ENCODE results near the gene KCNIP1. TPM values are rescaled to one million over a fixed set of nuclear protein-coding genes. Genes with fewer than 3 reads are reported as not detected.

The KCNIP1 gene
- total RNA-seq, 1 donor: not detected

- DNase-seq (ENCODE audit: insufficient read length, low spot score, missing footprints): peak; percentile 96
- peak; percentile 90 for TF ChIP-seq CTCF (IDR thresholded peaks at IDR 0.05; ENCODE audit: extremely low read depth, low read depth, low read length)
- Histone ChIP-seq H3K4me1 (ENCODE audit: insufficient read depth, low read length) (peaks cover 10% of the 10 kb centered on the region), H3K27ac (ENCODE audit: low read depth, low read length) (no peak overlapping the region), H4K20me1 (ENCODE audit: insufficient read depth, low read length) (no peaks in the 10 kb centered on the region), H2AFZ (ENCODE audit: low read length) (peak overlapping the region; percentile 80), H3K36me3 (ENCODE audit: insufficient read depth, low read length) (no peaks in the 10 kb centered on the region), H3K4me3 (ENCODE audit: insufficient read depth, low read length) (peak overlapping the region; percentile 53), H3K9me3 (ENCODE audit: low read depth, low read length) (no peaks in the 10 kb centered on the region), H3K4me2 (ENCODE audit: insufficient read depth, low read length) (peak overlapping the region; percentile 80), H3K27me3 (ENCODE audit: insufficient read depth, low read length) (peaks cover 4% of the 10 kb centered on the region), H3K79me2 (ENCODE audit: insufficient read depth, low read length) (no peaks in the 10 kb centered on the region)
Measured at GRCh38 chr5:170632985-170633234, 129.1 kb downstream of the KCNIP1 start.

- no peaks in the 10 kb centered on the region for H4K20me1 ChIP-seq (ENCODE audit: insufficient read depth, low read length)
- peak overlapping the region; percentile 53 for H3K4me3 ChIP-seq (ENCODE audit: insufficient read depth, low read length)
- peak overlapping the region; percentile 56 for H3K27ac ChIP-seq (ENCODE audit: low read depth, low read length)
- DNase-seq (ENCODE audit: insufficient read length, low spot score, missing footprints): peak; percentile 96
- H3K79me2 ChIP-seq (ENCODE audit: insufficient read depth, low read length): no peaks in the 10 kb centered on the region
- H3K36me3 ChIP-seq (ENCODE audit: insufficient read depth, low read length): no peaks in the 10 kb centered on the region
- no peak for TF ChIP-seq CTCF (IDR thresholded peaks at IDR 0.05; ENCODE audit: extremely low read depth, low read depth, low read length)
- H3K27me3 ChIP-seq (ENCODE audit: insufficient read depth, low read length): peaks cover 4% of the 10 kb centered on the region
- H3K4me2 ChIP-seq (ENCODE audit: insufficient read depth, low read length): peak overlapping the region; percentile 80
- H2AFZ ChIP-seq (ENCODE audit: low read length): peak overlapping the region; percentile 80
- H3K9me3 ChIP-seq (ENCODE audit: low read depth, low read length): no peaks in the 10 kb centered on the region
- H3K4me1 ChIP-seq (ENCODE audit: insufficient read depth, low read length): peaks cover 10% of the 10 kb centered on the region
Measured at GRCh38 chr5:170633235-170634081, 129.6 kb downstream of the KCNIP1 start.

GRCh38 chr5:170634256-170634990 is 130.6 kb downstream of the KCNIP1 start:
- Histone ChIP-seq H4K20me1 (ENCODE audit: insufficient read depth, low read length) (no peaks in the 10 kb centered on the region), H3K9me3 (ENCODE audit: low read depth, low read length) (no peaks in the 10 kb centered on the region), H3K4me3 (ENCODE audit: insufficient read depth, low read length) (no peak overlapping the region), H3K4me1 (ENCODE audit: insufficient read depth, low read length) (peaks cover 10% of the 10 kb centered on the region), H3K79me2 (ENCODE audit: insufficient read depth, low read length) (no peaks in the 10 kb centered on the region), H3K4me2 (ENCODE audit: insufficient read depth, low read length) (no peak overlapping the region), H2AFZ (ENCODE audit: low read length) (no peak overlapping the region), H3K36me3 (ENCODE audit: insufficient read depth, low read length) (no peaks in the 10 kb centered on the region), H3K27ac (ENCODE audit: low read depth, low read length) (no peak overlapping the region), H3K27me3 (ENCODE audit: insufficient read depth, low read length) (peaks cover 4% of the 10 kb centered on the region)
- TF ChIP-seq CTCF (IDR thresholded peaks at IDR 0.05; ENCODE audit: extremely low read depth, low read depth, low read length): no peak
- peak; percentile 59 for DNase-seq (ENCODE audit: insufficient read length, low spot score, missing footprints)

- Histone ChIP-seq H3K79me2 (ENCODE audit: insufficient read depth, low read length) (no peaks in the 10 kb centered on the region), H3K4me1 (ENCODE audit: insufficient read depth, low read length) (peaks cover 10% of the 10 kb centered on the region), H4K20me1 (ENCODE audit: insufficient read depth, low read length) (no peaks in the 10 kb centered on the region), H3K4me2 (ENCODE audit: insufficient read depth, low read length) (no peak overlapping the region), H3K36me3 (ENCODE audit: insufficient read depth, low read length) (no peaks in the 10 kb centered on the region), H2AFZ (ENCODE audit: low read length) (no peak overlapping the region), H3K9me3 (ENCODE audit: low read depth, low read length) (no peaks in the 10 kb centered on the region), H3K27me3 (ENCODE audit: insufficient read depth, low read length) (peaks cover 4% of the 10 kb centered on the region), H3K27ac (ENCODE audit: low read depth, low read length) (no peak overlapping the region), H3K4me3 (ENCODE audit: insufficient read depth, low read length) (no peak overlapping the region)
- TF ChIP-seq CTCF (IDR thresholded peaks at IDR 0.05; ENCODE audit: extremely low read depth, low read depth, low read length): no peak
- DNase-seq (ENCODE audit: insufficient read length, low spot score, missing footprints): peak; percentile 45
Measured at GRCh38 chr5:170635706-170636105, 131.9 kb downstream of the KCNIP1 start.

Measured in osteoblast (primary cell).